HepG2 (cell line): ENCODE data around the gene CPNE5. TPM values are rescaled to one million over a fixed set of nuclear protein-coding genes. Genes with fewer than 3 reads are reported as not detected.

ENCODE experiments used
- ARID5B ChIP-seq: IDR thresholded peaks from 2 replicates; pipeline ENCODE4 v1.4.0; 2020; ENCODE audit warnings: mild to moderate bottlenecking, missing genetic modification reagents
- ELF4 ChIP-seq: sonication (generic); formaldehyde crosslinking; IDR thresholded peaks from 2 replicates; pipeline ENCODE4 v1.5.0; 2020; ENCODE audit warnings: missing genetic modification reagents, mild to moderate bottlenecking, moderate library complexity, borderline replicate concordance
- ERF ChIP-seq: IDR thresholded peaks from 2 replicates; pipeline ENCODE4 v1.6.1; 2018; ENCODE audit warnings: missing biosample characterization, missing genetic modification reagents
- EZH2 ChIP-seq: conservative IDR thresholded peaks from 2 replicates; pipeline ENCODE4 v1.6.1; 2012; ENCODE audit warnings: mild to moderate bottlenecking, low read depth, low read length, moderate library complexity
- GABPB1 ChIP-seq: IDR thresholded peaks from 2 replicates; pipeline ENCODE4 v1.6.1; 2016; ENCODE audit warnings: mild to moderate bottlenecking, missing genetic modification reagents, moderate library complexity, missing compliant biosample characterization
- GATAD2A ChIP-seq: IDR thresholded peaks from 2 replicates; pipeline ENCODE4 v1.6.1; 2016
- HMG20B ChIP-seq: conservative IDR thresholded peaks from 2 replicates; pipeline ENCODE4 v1.6.1; 2016; ENCODE audit warnings: missing genetic modification reagents, missing compliant biosample characterization
- LCORL ChIP-seq, 2 experiments: fragments of 450-650 bp in 1 of 2; sonication (generic) in 1 of 2; formaldehyde crosslinking in 1 of 2; IDR thresholded peaks; 2 replicates each; pipeline versions ENCODE4 v1.5.0 to v1.6.1; 2017 to 2020; ENCODE audit warnings: antibody characterized with exemption in 1 of 2, missing genetic modification reagents in 1 of 2
- MXD3 ChIP-seq: IDR thresholded peaks from 2 replicates; pipeline ENCODE4 v1.6.1; 2016; ENCODE audit warnings: mild to moderate bottlenecking, missing biosample characterization, missing genetic modification reagents
- RAD21 ChIP-seq: fragments of 450-650 bp; formaldehyde crosslinking; IDR thresholded peaks from 2 replicates; pipeline ENCODE4 v1.5.0; 2020; ENCODE audit warnings: mild to moderate bottlenecking
- SMAD3 ChIP-seq: sonication (generic); formaldehyde crosslinking; IDR thresholded peaks from 2 replicates; pipeline ENCODE4 v1.4.0; 2020; ENCODE audit warnings: missing genetic modification reagents
- ZKSCAN8 ChIP-seq: IDR thresholded peaks from 2 replicates; pipeline ENCODE4 v1.6.1; 2016; ENCODE audit warnings: borderline replicate concordance, missing genetic modification reagents, missing compliant biosample characterization
- ZNF101 ChIP-seq: sonication (generic); formaldehyde crosslinking; IDR thresholded peaks from 2 replicates; pipeline ENCODE4 v1.4.0; 2020; ENCODE audit warnings: mild to moderate bottlenecking, low read depth, missing genetic modification reagents, borderline replicate concordance
- ZNF205 ChIP-seq: IDR thresholded peaks from 2 replicates; pipeline ENCODE4 v1.6.1; 2018; ENCODE audit warnings: missing biosample characterization, missing genetic modification reagents
- ZNF225 ChIP-seq: sonication (generic); formaldehyde crosslinking; IDR thresholded peaks from 2 replicates; pipeline ENCODE4 v1.4.0; 2020; ENCODE audit warnings: mild to moderate bottlenecking, missing genetic modification reagents
- ZNF710 ChIP-seq: sonication (generic); formaldehyde crosslinking; IDR thresholded peaks from 2 replicates; pipeline ENCODE4 v1.5.0; 2020; ENCODE audit warnings: mild to moderate bottlenecking, missing genetic modification reagents, borderline replicate concordance
- ZNF770 ChIP-seq: sonication (generic); formaldehyde crosslinking; IDR thresholded peaks from 2 replicates; pipeline ENCODE4 v1.5.0; 2020; ENCODE audit warnings: mild to moderate bottlenecking, missing genetic modification reagents
- ZNF891 ChIP-seq: sonication (generic); formaldehyde crosslinking; IDR thresholded peaks from 2 replicates; pipeline ENCODE4 v1.5.0; 2020; ENCODE audit warnings: mild to moderate bottlenecking, missing genetic modification reagents
- ZSCAN25 ChIP-seq: sonication (generic); formaldehyde crosslinking; IDR thresholded peaks from 2 replicates; pipeline ENCODE4 v1.8.0; 2022; ENCODE audit warnings: mild to moderate bottlenecking, missing genetic modification reagents
- polyA plus RNA-seq, 8 experiments: library from polyadenylated mRNA; depleted of rRNA in 3 of 8; stranded (reverse) in 7 of 8; unstranded in 1 of 8; fragments of >200 nt; fragmentation: Illumina TruSeq in 4 of 8; extraction: Trizol in 4 of 8; gene quantifications; 2 replicates each; pipeline versions ENCODE4 v1.2.1 to v1.2.3, GENCODE V29; 2011 to 2016; ENCODE audit warnings: low read depth in 4 of 8, missing spikeins in 1 of 8, mixed read lengths in 1 of 8; ENCODE audit not compliant: insufficient read depth in 1 of 8
- total RNA-seq, 5 experiments: library from RNA; depleted of rRNA; stranded (reverse); fragments of >200 nt; fragmentation: Illumina TruSeq; extraction: Trizol; gene quantifications; 2 replicates each; pipeline ENCODE4 v1.2.3, GENCODE V29; 2016; ENCODE audit warnings: low read depth in 1 of 5

CPNE5 gene
- total and polyA plus RNA-seq, 2 of the 13 experiments (the other 11 are each of a cell fraction or from before 2014, with no cell fraction given), result 0.16 TPM; not detected in 1

GRCh38 chr6:36809941-36810803 is 29.1 kb downstream of the CPNE5 start (continued):
- TF ChIP-seq ARID5B (CRISPR knock-in tag) (peak; percentile 45; the same call in 1 of the 2 replicates), RAD21 (CRISPR knock-in tag) (peak; percentile 76), GABPB1 (CRISPR knock-in tag) (0 out of 2 replicates have a peak, but pooled peaks have one; percentile 24), ZSCAN25 (no peak), SMAD3 (CRISPR knock-in tag) (no peak), ZKSCAN8 (CRISPR knock-in tag) (0 out of 2 replicates have a peak, but pooled peaks have one; percentile 28), ELF4 (CRISPR knock-in tag) (no peak), ZNF225 (CRISPR knock-in tag) (peak; percentile 34; the same call in 1 of the 2 replicates), ZNF101 (CRISPR knock-in tag) (no peak), ERF (CRISPR knock-in tag) (peak; percentile 65; the same call in 1 of the 2 replicates), ZNF770 (peak; percentile 51; the same call in 1 of the 2 replicates), HMG20B (CRISPR knock-in tag) (no peak), GATAD2A (peak; percentile 54), LCORL (IDR thresholded peaks at IDR 0.05) (no peak), LCORL (CRISPR knock-in tag; IDR thresholded peaks at IDR 0.05) (peak; percentile 63), MXD3 (CRISPR knock-in tag) (0 out of 2 replicates have a peak, but pooled peaks have one; percentile 30), EZH2 (no peak), ZNF710 (CRISPR knock-in tag) (peak; percentile 53; the same call in 1 of the 2 replicates), ZNF205 (peak; percentile 63; the same call in 1 of the 2 replicates), ZNF891 (CRISPR knock-in tag) (0 out of 2 replicates have a peak, but pooled peaks have one; percentile 66)
